HG03378 (cell line): ENCODE data around the gene CCDC194.

Experiments used
- ATAC-seq: cut with Tn5 transposase; IDR thresholded peaks from one replicate; pipeline ENCODE4 v1.9.1; 2021; ENCODE audit warnings: mild to moderate bottlenecking, moderate library complexity; ENCODE audit not compliant: unreplicated experiment

Gene CCDC194

GRCh38 chr19:17393914-17394313 is at the start of gene CCDC194:
Gene CCDC194, minus strand, starts transcription at chr19:17394196. Its CDS starts 38 bp downstream, at chr19:17394158.
- ATAC-seq, result no peak

GRCh38 chr19:17441241-17442021 is 47.4 kb upstream of the CCDC194 start:
- ATAC-seq, result no peak

- ATAC-seq, result no peak
Observed at GRCh38 chr19:17436874-17437267, 42.9 kb upstream of the CCDC194 start.

- no peak for ATAC-seq
Observed at GRCh38 chr19:17436094-17436873, 42.3 kb upstream of the CCDC194 start.

- no peak for ATAC-seq
Observed at GRCh38 chr19:17435218-17435617, 41.2 kb upstream of the CCDC194 start.

GRCh38 chr19:17431417-17431816 is 37.4 kb upstream of the CCDC194 start:
- ATAC-seq, result no peak

- no peak for ATAC-seq
Observed at GRCh38 chr19:17429641-17430113, 35.7 kb upstream of the CCDC194 start.

- ATAC-seq, result no peak
Observed at GRCh38 chr19:17424743-17425365, 30.9 kb upstream of the CCDC194 start.

- no peak for ATAC-seq
Observed at GRCh38 chr19:17423429-17424208, 29.6 kb upstream of the CCDC194 start.

- no peak for ATAC-seq
Observed at GRCh38 chr19:17421942-17422341, 27.9 kb upstream of the CCDC194 start.

GRCh38 chr19:17420475-17420924 is 26.5 kb upstream of the CCDC194 start:
- ATAC-seq, result no peak

GRCh38 chr19:17419621-17420474 is 25.9 kb upstream of the CCDC194 start, which contains the start of gene MVB12A:
Gene MVB12A, plus strand, starts transcription at chr19:17420047. Its CDS starts 89 bp downstream, at chr19:17420136.
- peak; percentile 79 for ATAC-seq

GRCh38 chr19:17419154-17419620 is 25.2 kb upstream of the CCDC194 start:
- ATAC-seq, result no peak

GRCh38 chr19:17418710-17419109 is 24.7 kb upstream of the CCDC194 start:
- no peak for ATAC-seq

- ATAC-seq, result no peak
Observed at GRCh38 chr19:17415121-17415520, 21.1 kb upstream of the CCDC194 start.

GRCh38 chr19:17414097-17414496 is 20.1 kb upstream of the CCDC194 start:
- ATAC-seq, result no peak

GRCh38 chr19:17411801-17412200 is 17.8 kb upstream of the CCDC194 start:
- ATAC-seq, result no peak

GRCh38 chr19:17409990-17410389 is 16.0 kb upstream of the CCDC194 start:
- no peak for ATAC-seq

GRCh38 chr19:17406887-17407196 is 12.8 kb upstream of the CCDC194 start:
- ATAC-seq, result no peak
